Measurements from ENCODE around the gene ANKRD9. TPM values are rescaled to one million over a fixed set of nuclear protein-coding genes. Genes with fewer than 3 reads are reported as not detected.

The ANKRD9 gene
- polyA plus RNA-seq, 1 donor from 2014 or later = 1.5 TPM

GRCh38 chr14:102514987-102515733 lies 5.6 kb upstream of the ANKRD9 start:
- Histone ChIP-seq H3K27me3 (ENCODE audit: insufficient read depth, low read depth, low read length) (peaks cover under 1% of the 10 kb centered on the region), H4K20me1 (ENCODE audit: insufficient read depth) (no peaks in the 10 kb centered on the region), H3K4me2 (ENCODE audit: low read length) (no peak overlapping the region), H3K4me3 (ENCODE audit: low read length) (no peak overlapping the region), H3K9me3 (ENCODE audit: low read length) (no peaks in the 10 kb centered on the region), H3K36me3 (ENCODE audit: insufficient read depth, low read length) (no peaks in the 10 kb centered on the region), H3K9ac (ENCODE audit: low read length) (no peak overlapping the region), H3K9me2 (ENCODE audit: insufficient read depth, low read length) (no peaks in the 10 kb centered on the region), H3K27ac (ENCODE audit: low read length) (no peak overlapping the region), H3F3A (ENCODE audit: insufficient read depth, low read length, poor library complexity, severe bottlenecking) (no peaks in the 10 kb centered on the region), H3K79me2 (replicated peaks; ENCODE audit: insufficient read depth, low read length) (no peaks in the 10 kb centered on the region), H2AFZ (ENCODE audit: low read depth, low read length) (no peak overlapping the region)
- TF ChIP-seq EZH2 (IDR thresholded peaks at IDR 0.05; ENCODE audit: borderline replicate concordance, insufficient read depth, low read length, poor library complexity, severe bottlenecking) = no peak
- TF ChIP-seq RAD21 (conservative IDR thresholded peaks at IDR 0.05) = no peak
- no peak for TF ChIP-seq POLR2AphosphoS5 (IDR thresholded peaks at IDR 0.05)
- TF ChIP-seq CTCF (IDR thresholded peaks at IDR 0.05; ENCODE audit: poor library complexity, severe bottlenecking) = no peak
- no peak for TF ChIP-seq MXI1 (conservative IDR thresholded peaks at IDR 0.05; ENCODE audit: poor library complexity, severe bottlenecking)
- TF ChIP-seq REST (IDR thresholded peaks at IDR 0.05; ENCODE audit: borderline replicate concordance) = no peak
- TF ChIP-seq EP300 (conservative IDR thresholded peaks at IDR 0.05; ENCODE audit: poor library complexity, severe bottlenecking) = no peak
- no peak for TF ChIP-seq TAF1 (IDR thresholded peaks at IDR 0.05; ENCODE audit: low read depth)
- no peak for TF ChIP-seq SMC3 (conservative IDR thresholded peaks at IDR 0.05; ENCODE audit: poor library complexity)

- H3F3A ChIP-seq (ENCODE audit: insufficient read depth, low read length, poor library complexity, severe bottlenecking) = no peaks in the 10 kb centered on the region
- H3K79me2 ChIP-seq (replicated peaks; ENCODE audit: insufficient read depth, low read length) = no peaks in the 10 kb centered on the region
- H3K27ac ChIP-seq (ENCODE audit: low read length) = no peak overlapping the region
- no peaks in the 10 kb centered on the region for H3K36me3 ChIP-seq (ENCODE audit: insufficient read depth, low read length)
- H3K9me2 ChIP-seq (ENCODE audit: insufficient read depth, low read length) = no peaks in the 10 kb centered on the region
- peaks cover 4% of the 10 kb centered on the region for H3K27me3 ChIP-seq (ENCODE audit: insufficient read depth, low read depth, low read length)
- TF ChIP-seq POLR2AphosphoS5 (IDR thresholded peaks at IDR 0.05) = no peak
- TF ChIP-seq TAF1 (IDR thresholded peaks at IDR 0.05; ENCODE audit: low read depth) = no peak
- no peak for TF ChIP-seq REST (IDR thresholded peaks at IDR 0.05; ENCODE audit: borderline replicate concordance)
- TF ChIP-seq MXI1 (conservative IDR thresholded peaks at IDR 0.05; ENCODE audit: poor library complexity, severe bottlenecking) = no peak
- H3K4me2 ChIP-seq (ENCODE audit: low read length) = no peak overlapping the region
- no peaks in the 10 kb centered on the region for H4K20me1 ChIP-seq (ENCODE audit: insufficient read depth)
- H2AFZ ChIP-seq (ENCODE audit: low read depth, low read length) = no peak overlapping the region
- no peak overlapping the region for H3K4me3 ChIP-seq (ENCODE audit: low read length)
- H3K9me3 ChIP-seq (ENCODE audit: low read length) = no peaks in the 10 kb centered on the region
- H3K9ac ChIP-seq (ENCODE audit: low read length) = no peak overlapping the region
These were observed 4.6 kb upstream of the ANKRD9 start for GRCh38 chr14:102513899-102514772.

All from neural cell (in vitro differentiated cells).